Panc1 (cell line): Measurements from ENCODE around the gene ARMC5. TPM values are rescaled to one million over a fixed set of nuclear protein-coding genes. Genes with fewer than 3 reads are reported as not detected.

Experiments
- ATAC-seq: fragments of 200-7000 bp; cut with Tn5 transposase; 2 replicates; pipeline ENCODE4 v1.9.1; 2020; ENCODE audit warnings: mild to moderate bottlenecking, moderate library complexity
- BruUV-seq: library from RNA; stranded (reverse); fragments of 400-500 nt; replicated peaks from 2 replicates; lab custom pipeline; 2021; lab: Mats Ljungman, UMichigan
- CTCF ChIA-PET: fragments of 300-600 bp; sonication (Branson Sonifier 250); formaldehyde crosslinking; loops from one replicate; lab custom pipeline; 2022; ENCODE audit warnings: antibody characterized with exemption; lab: Charles Lee
- POLR2A ChIA-PET: fragments of 300-600 bp; sonication (Branson Sonifier 250); formaldehyde crosslinking; loops from one replicate; lab custom pipeline; 2022; ENCODE audit warnings: antibody characterized with exemption; lab: Charles Lee
- DNase-seq: peaks from one replicate; pipeline ENCODE4 v3.0.0-alpha.2; 2010; ENCODE audit warnings: low read depth, low spot score
- H3K27ac ChIP-seq: 2 replicates; pipeline ENCODE4 v1.5.1; 2011; ENCODE audit warnings: mild to moderate bottlenecking, low read length, inconsistent platforms
- H3K27me3 ChIP-seq: fragments of 200-500 bp; sonication (Bioruptor generic); 2 replicates; pipeline ENCODE4 v1.6.0; 2014; ENCODE audit warnings: low read length, inconsistent platforms; ENCODE audit not compliant: control insufficient read depth, insufficient read depth
- H3K36me3 ChIP-seq: fragments of 200-500 bp; sonication (Bioruptor generic); 2 replicates; pipeline ENCODE4 v1.5.1; 2014; ENCODE audit warnings: inconsistent platforms, mild to moderate bottlenecking, low read length, moderate library complexity; ENCODE audit not compliant: control insufficient read depth, insufficient read depth
- H3K4me1 ChIP-seq: 2 replicates; pipeline ENCODE4 v1.5.1; 2011; ENCODE audit warnings: inconsistent platforms, mild to moderate bottlenecking, low read length, moderate library complexity; ENCODE audit not compliant: control insufficient read depth, insufficient read depth
- H3K4me3 ChIP-seq, 2 experiments: 2 replicates each; pipeline ENCODE4 v1.5.1; 2011 to 2012; ENCODE audit warnings: low read depth in 2 of 2, low read length in 2 of 2, mild to moderate bottlenecking in 2 of 2, inconsistent platforms in 1 of 2, moderate library complexity in 1 of 2
- H3K9me3 ChIP-seq: fragments of 200-500 bp; sonication (Bioruptor generic); 2 replicates; pipeline ENCODE4 v1.5.1; 2014; ENCODE audit warnings: low read depth, mild to moderate bottlenecking, inconsistent platforms, low read length, moderate library complexity; ENCODE audit not compliant: control insufficient read depth, insufficient read depth
- CTCF ChIP-seq: fragments of 450-650 bp; IDR thresholded peaks from 2 replicates; pipeline ENCODE4 v1.5.1; 2017; ENCODE audit warnings: mild to moderate bottlenecking
- POLR2AphosphoS5 ChIP-seq: IDR thresholded peaks from 2 replicates; pipeline ENCODE4 v1.6.1; 2012; ENCODE audit warnings: mild to moderate bottlenecking, low read depth, low read length, moderate library complexity
- REST ChIP-seq, 2 experiments: IDR thresholded peaks; 2 replicates each; pipeline ENCODE4 v1.6.1; 2011 to 2012; ENCODE audit warnings: low read depth in 2 of 2, control low read depth in 1 of 2, low read length in 1 of 2, mild to moderate bottlenecking in 1 of 2, moderate library complexity in 1 of 2; ENCODE audit not compliant: insufficient read depth in 1 of 2
- SIN3A ChIP-seq: IDR thresholded peaks from 2 replicates; pipeline ENCODE4 v1.6.1; 2012; ENCODE audit warnings: low read depth, mild to moderate bottlenecking, low read length, moderate library complexity, borderline replicate concordance; ENCODE audit not compliant: insufficient read depth
- TCF7L2 ChIP-seq: IDR thresholded peaks from 2 replicates; pipeline ENCODE4 v1.6.1; 2011; ENCODE audit warnings: mild to moderate bottlenecking, low read depth, low read length, inconsistent platforms
- in situ Hi-C: cut with HindIII; loops from 2 replicates; pipeline ENCODE4 v1.10.0; 2016; ENCODE audit warnings: low sequenced_read_pairs, low pct_unique_long_range_greater_than_20kb
- intact Hi-C: fragments of 100-400 bp; cut with micrococcal nuclease; formaldehyde crosslinking; loops from one replicate; pipeline ENCODE4 v1.10.0; 2022; ENCODE audit not compliant: unreplicated experiment
- total RNA-seq: library from RNA; stranded (reverse); gene quantifications from one replicate; pipeline ENCODE4 v1.2.1, GENCODE V29; 2021; ENCODE audit not compliant: unreplicated experiment

Gene ARMC5
- total RNA-seq, 1 experiment from 2014 or later, result 19.8 TPM

- H3K27ac ChIP-seq, result peak overlapping the region; percentile 54; the same call in 1 of the 2 replicates
- H3K36me3 ChIP-seq, result no peaks in the 10 kb centered on the region; the same call in 1 of the 2 replicates
- DNase-seq, result no peak
- no peaks in the 10 kb centered on the region for H3K27me3 ChIP-seq
- H3K4me3 ChIP-seq, result peak overlapping the region; percentile 57 to 72
- BruUV-seq, result no TSS peak
- no peaks in the 10 kb centered on the region for H3K9me3 ChIP-seq
- no peaks in the 10 kb centered on the region for H3K4me1 ChIP-seq
- in situ Hi-C loops, result no loop called here
- ChIA-PET CTCF (no interaction called here), POLR2A (no interaction called here)
- TF ChIP-seq CTCF, result no peak
- TF ChIP-seq POLR2AphosphoS5, result no peak; the same call in 1 of the 2 replicates
- no peak for TF ChIP-seq TCF7L2
- TF ChIP-seq SIN3A, result no peak
- no peak for TF ChIP-seq REST (IDR thresholded peaks at IDR 0.05; ENCODE audit: insufficient read depth in 1 of 2, low read depth in 2 of 2, low read length in 1 of 2)
- peak; percentile 91 for ATAC-seq
- intact Hi-C loops, result loop anchor here (10.0 kb wide), 1 partner anchor 187 kb away; no protein-coding TSS in a partner anchor
These were observed 28.6 kb downstream of the ARMC5 start for GRCh38 chr16:31487720-31488467.

GRCh38 chr16:31488468-31489297, 29.4 kb downstream of the ARMC5 start:
- in situ Hi-C loops, result no loop called here
- DNase-seq (no peak), ATAC-seq (no peak)
- Histone ChIP-seq H3K4me1 (no peaks in the 10 kb centered on the region), H3K4me3 (peak overlapping the region; percentile 57 to 72; a peak in 2 of 4 replicates), H3K9me3 (no peaks in the 10 kb centered on the region), H3K36me3 (no peaks in the 10 kb centered on the region; the same call in 1 of the 2 replicates), H3K27ac (no peak overlapping the region), H3K27me3 (no peaks in the 10 kb centered on the region)
- TF ChIP-seq POLR2AphosphoS5, result no peak; the same call in 1 of the 2 replicates
- ChIA-PET CTCF (no interaction called here), POLR2A (no interaction called here)
- no TSS peak for BruUV-seq
- intact Hi-C loops, result loop anchor here (10.0 kb wide), 1 partner anchor 186 kb away; no protein-coding TSS in a partner anchor
